ENCODE data around the gene ATG7. TPM values are rescaled to one million over a fixed set of nuclear protein-coding genes. Genes with fewer than 3 reads are reported as not detected.

Gene ATG7
- total and polyA plus RNA-seq, 11 donors = 4.4 to 45.1 (median 14.4) TPM

DNA sequence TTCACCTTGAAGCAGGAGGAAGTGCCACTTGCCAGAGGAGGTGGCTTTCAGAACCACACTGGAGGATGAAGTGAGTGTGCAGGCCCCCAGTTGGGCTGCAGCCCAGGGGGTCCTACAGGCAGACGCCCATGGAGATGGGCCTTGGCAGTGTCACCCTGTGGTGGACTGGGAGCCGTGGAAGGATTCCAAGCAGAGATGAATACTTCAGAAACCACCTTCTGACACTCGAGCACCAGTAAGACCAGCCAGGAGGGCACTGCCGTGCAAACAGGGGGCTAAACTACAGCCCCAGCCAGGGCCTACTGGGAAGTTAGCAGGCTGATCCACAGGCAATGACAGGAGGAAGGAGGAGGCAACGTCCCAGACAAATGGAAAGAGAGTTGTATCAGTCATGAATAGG is 316.1 kb downstream of the ATG7 start:
- H3K36me3 ChIP-seq = no peaks in the 10 kb centered on the region
- intact Hi-C loops (cut with DNase I) = loop anchor here in 3 of 10 donors (10.0 kb wide), 1 partner anchor 46 kb away; no protein-coding TSS in a partner anchor
- H3K4me3 ChIP-seq = no peak overlapping the region
- peak overlapping the region in 9 of 12 donors; percentile 19 to 84 (median 52) for H3K27ac ChIP-seq
- H3K9me3 ChIP-seq = no peaks in the 10 kb centered on the region
- TF ChIP-seq POLR2A (IDR thresholded peaks at IDR 0.05) = no peak
- TF ChIP-seq CTCF (IDR thresholded peaks at IDR 0.05) = no peak
- DNase-seq = no peak
- no peak for ATAC-seq
- H3K27me3 ChIP-seq = no peaks in the 10 kb centered on the region
- 30 to 61% (median 50%) methylated on average over 5 of the region's 5 CpGs for WGBS, 4 donors
- peaks cover 30 to 94% (median 74%) of the 10 kb centered on the region in 12 donors for H3K4me1 ChIP-seq

DNA sequence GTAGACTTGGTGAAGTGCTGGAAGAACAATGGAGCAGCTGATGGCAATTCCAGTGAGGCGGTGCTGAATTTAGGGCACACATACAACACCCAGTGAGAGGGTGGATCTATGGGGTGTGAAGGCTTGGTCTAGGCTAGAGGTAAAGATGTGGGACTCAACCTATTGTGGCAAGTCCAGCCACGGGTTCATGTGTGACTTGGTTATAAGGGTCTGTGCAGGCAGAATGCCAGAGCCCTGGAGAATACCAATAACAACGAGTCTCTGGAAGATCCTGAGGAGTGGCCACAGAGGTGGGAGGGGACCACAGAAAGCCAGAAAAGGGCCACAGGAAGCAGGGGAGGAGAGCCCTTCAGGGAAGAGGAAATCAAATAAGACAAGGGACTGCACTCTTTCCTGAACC is 316.6 kb downstream of the ATG7 start:
- no peak for DNase-seq
- Histone ChIP-seq H3K27ac (peak overlapping the region in 10 of 12 donors; percentile 4 to 84 (median 41)), H3K27me3 (no peaks in the 10 kb centered on the region), H3K36me3 (no peaks in the 10 kb centered on the region), H3K9me3 (no peaks in the 10 kb centered on the region), H3K4me3 (no peak overlapping the region), H3K4me1 (peaks cover 26 to 94% (median 74%) of the 10 kb centered on the region in 12 donors)
- ATAC-seq = no peak
- TF ChIP-seq CTCF (IDR thresholded peaks at IDR 0.05) (no peak), POLR2A (IDR thresholded peaks at IDR 0.05) (no peak)
- intact Hi-C loops (cut with DNase I) = loop anchor here in 3 of 10 donors (10.0 kb wide), 1 partner anchor 46 kb away; no protein-coding TSS in a partner anchor
- 32 to 44% (median 41%) methylated on average over 3 of the region's 3 CpGs for WGBS, 4 donors

GRCh38 chr3:11589706-11590105 is 317.5 kb downstream of the ATG7 start:
- Histone ChIP-seq H3K4me3 (no peak overlapping the region), H3K9me3 (no peaks in the 10 kb centered on the region), H3K36me3 (peaks cover 0 to 5% (median 0%) of the 10 kb centered on the region in 9 donors), H3K4me1 (peaks cover 23 to 88% (median 71%) of the 10 kb centered on the region in 12 donors), H3K27me3 (no peaks in the 10 kb centered on the region), H3K27ac (peak overlapping the region in 10 of 12 donors; percentile 4 to 84 (median 60))
- DNase-seq (no peak), ATAC-seq (no peak)
- intact Hi-C loops (cut with DNase I) = loop anchor here in 6 of 10 donors (2.0 to 10.0 kb wide), 3 partner anchors 45 to 53 kb away; partner anchors contain the start of gene VGLL4 (in 3 of the 6)
- TF ChIP-seq CTCF (IDR thresholded peaks at IDR 0.05) = no peak
- TF ChIP-seq POLR2A (IDR thresholded peaks at IDR 0.05) = no peak
- WGBS, 4 donors = 77 to 86% (median 82%) methylated on average over 11 of the region's 11 CpGs

DNA sequence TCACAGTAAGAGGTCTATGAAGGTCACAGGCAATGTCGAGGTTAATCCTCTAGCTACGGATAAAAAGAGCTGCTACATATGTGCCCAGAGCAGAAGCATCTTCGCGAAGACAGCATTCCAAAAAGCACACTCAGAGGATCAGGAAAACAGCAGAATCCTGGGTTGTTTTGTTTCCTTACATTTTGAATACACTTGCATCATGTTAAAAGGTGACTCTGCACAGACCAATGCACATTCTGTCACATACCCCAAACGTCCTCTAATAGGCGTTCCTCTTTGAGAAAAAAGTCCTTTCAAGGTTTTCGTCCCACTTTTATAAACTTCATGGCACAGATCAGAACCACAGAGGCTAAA is 318.8 kb downstream of the ATG7 start:
- ATAC-seq = no peak
- Histone ChIP-seq H3K4me3 (peak overlapping the region in 6 of 12 donors; percentile 1 to 22 (median 11)), H3K36me3 (peaks cover 0 to 6% (median 0%) of the 10 kb centered on the region in 9 donors), H3K27ac (peak overlapping the region; percentile 26 to 84 (median 72)), H3K27me3 (no peaks in the 10 kb centered on the region), H3K9me3 (no peaks in the 10 kb centered on the region), H3K4me1 (peaks cover 23 to 82% (median 70%) of the 10 kb centered on the region in 12 donors)
- TF ChIP-seq CTCF (IDR thresholded peaks at IDR 0.05) = no peak
- no peak for TF ChIP-seq POLR2A (IDR thresholded peaks at IDR 0.05)
- no peak for DNase-seq
- 24 to 32% (median 29%) methylated on average over 7 of the region's 7 CpGs for WGBS, 4 donors
- intact Hi-C loops (cut with DNase I) = loop anchor here in 3 of 10 donors (2.0 to 5.0 kb wide), 2 partner anchors 51 to 52 kb away; partner anchors contain the start of gene VGLL4 (in 3 of the 3)

All from heart left ventricle (tissue), 16 donors.